Measurements from ENCODE around the gene ARID4A.
"Not testable (repeated sequence)": the region's sequence is repeated elsewhere in the genome, so short reads cannot be mapped to it uniquely, and the experiment has no call there.

The ARID4A gene

GRCh38 chr14:58298477-58299400 is at the start of gene ARID4A:
TSS of gene ARID4A (plus strand) at chr14:58298555. CDS start at chr14:58299855, 1,300 bp downstream.
- DNase-seq (ENCODE audit: low read depth), result peak; percentile 78

GRCh38 chr14:58249611-58250010 is 48.7 kb upstream of the ARID4A start:
- DNase-seq (ENCODE audit: low read depth), result no peak

DNA sequence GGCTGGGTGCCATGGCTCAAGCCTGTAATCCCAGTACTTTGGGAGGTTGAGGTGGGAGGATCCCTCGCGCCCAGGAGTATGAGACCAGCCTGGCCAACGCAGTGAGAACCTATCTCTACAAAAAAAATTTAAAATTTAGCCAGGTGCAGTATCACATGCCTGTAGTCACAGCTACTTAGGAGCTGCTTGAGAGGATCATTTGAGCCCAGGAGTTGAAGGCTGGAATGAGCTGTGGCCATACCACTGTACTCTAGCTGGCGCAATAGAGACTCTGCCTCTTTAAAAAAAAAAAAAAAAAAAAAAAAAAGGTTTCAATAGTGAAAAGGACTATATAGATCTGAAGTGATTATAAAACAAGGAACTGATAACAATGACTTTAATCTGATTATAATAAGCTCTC is 40.2 kb upstream of the ARID4A start:
- no peak for DNase-seq (ENCODE audit: low read depth)

DNA sequence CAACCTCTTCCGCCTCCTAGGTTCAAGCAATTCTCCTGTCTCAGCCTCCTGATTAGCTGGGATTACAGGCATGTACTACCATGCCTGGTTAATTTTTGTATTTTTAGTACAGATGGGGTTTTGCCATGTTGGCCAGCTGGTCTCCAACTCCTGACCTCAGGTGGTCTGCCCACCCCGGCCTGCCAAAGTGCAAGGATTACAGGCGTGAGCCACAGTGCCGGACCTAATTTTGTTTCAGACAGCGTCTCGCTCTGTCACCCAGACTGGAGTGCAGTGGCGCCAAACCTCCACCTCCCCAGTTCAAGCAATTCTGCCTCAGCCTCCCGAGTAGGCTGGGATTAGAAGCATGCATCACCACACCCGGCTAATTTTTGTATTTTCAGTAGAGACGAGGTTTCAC is 36.4 kb upstream of the ARID4A start:
- DNase-seq (ENCODE audit: low read depth), result not testable (repeated sequence)

GRCh38 chr14:58265401-58265800 is 33.0 kb upstream of the ARID4A start:
- DNase-seq (ENCODE audit: low read depth), result no peak

- DNase-seq (ENCODE audit: low read depth), result no peak
Measured at GRCh38 chr14:58270628-58271027, 27.7 kb upstream of the ARID4A start.

DNA sequence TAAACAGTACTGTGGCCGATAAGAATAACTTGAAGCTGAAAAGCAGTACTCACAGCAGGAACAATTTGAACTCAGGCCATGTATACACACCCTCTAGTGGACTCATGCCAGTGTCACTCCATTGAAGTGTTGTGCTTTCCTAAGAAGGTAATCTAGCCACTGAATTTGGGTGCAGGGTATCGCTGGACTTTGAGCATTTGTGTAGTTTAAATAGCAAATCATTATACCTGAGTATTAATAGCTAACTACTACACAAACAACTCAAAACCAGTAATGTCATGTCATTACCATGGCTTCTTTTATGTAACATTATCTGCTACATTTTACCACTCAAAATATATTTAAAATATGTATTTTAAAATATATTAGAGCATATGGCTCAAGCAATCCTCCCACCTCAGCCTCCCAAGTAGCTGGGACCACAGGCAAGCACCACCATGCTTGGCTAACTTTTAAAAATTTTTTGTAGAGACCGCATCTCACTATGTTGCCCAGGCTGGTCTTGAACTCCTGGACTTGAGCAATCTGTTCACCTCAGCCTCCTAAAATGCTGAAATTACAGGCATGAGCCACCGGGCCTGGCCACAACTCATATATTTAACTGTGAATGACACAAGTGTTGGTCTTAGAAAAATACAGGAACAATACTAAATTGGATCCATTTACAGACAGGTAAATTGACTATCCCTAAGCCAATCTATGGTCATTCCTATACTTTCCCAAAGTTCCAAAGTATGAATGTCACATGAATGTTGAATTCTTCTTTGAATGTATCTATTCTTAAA is 25.6 kb upstream of the ARID4A start:
- DNase-seq (ENCODE audit: low read depth), result no peak

DNA sequence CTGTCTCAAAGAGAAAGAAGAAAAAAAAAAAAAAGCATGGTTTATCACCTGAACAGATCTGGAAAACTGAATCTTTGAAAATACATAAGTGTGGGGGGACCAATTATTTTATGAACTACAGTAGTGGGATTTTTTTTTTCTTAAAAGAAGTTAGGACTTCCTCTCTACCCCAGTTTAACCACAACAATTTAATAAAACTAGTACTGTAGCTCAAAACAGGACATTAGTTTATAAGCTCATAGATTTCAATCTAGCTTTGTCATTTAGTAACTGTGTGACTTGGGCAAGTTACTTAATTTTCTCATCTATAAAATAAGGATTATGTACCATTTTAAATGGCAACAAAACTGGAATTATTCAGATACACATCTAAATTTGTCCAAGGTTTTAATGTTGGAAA is 23.5 kb upstream of the ARID4A start:
- DNase-seq (ENCODE audit: low read depth), result no peak

DNA sequence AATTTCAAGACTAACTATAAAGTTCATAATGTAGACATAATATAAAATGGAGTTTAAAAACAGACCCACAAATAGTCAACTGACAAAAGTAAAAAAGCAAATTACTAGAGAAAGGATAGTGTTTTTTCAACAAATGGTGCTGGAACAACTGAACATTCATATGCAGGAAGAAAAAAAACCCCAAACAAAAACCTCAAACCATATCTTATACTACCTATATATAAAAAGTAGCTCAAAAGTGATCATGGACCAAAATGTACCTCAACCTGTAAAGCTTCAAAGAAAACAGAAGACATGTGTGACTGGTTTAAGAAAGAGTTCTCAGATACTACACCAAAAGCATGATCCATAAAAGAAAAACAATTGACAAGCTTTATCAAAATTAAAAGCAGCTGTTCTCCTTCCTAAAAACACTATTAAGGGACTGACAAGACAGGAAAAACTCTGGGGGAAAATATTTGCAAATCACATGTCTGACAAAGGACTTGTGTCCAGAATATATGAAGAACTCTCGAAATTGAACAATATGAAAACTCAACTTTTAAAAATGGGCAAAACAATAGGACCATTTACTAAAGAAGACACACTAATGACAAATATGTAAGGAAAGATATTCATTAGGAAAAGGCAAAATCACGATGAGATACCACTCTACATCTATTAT is 22.7 kb upstream of the ARID4A start:
- DNase-seq (ENCODE audit: low read depth), result no peak

GRCh38 chr14:58276208-58276607 is 22.1 kb upstream of the ARID4A start:
- DNase-seq (ENCODE audit: low read depth), result no peak

GRCh38 chr14:58278177-58278576 is 20.2 kb upstream of the ARID4A start:
- DNase-seq (ENCODE audit: low read depth), result no peak

GRCh38 chr14:58280954-58281787 is 17.2 kb upstream of the ARID4A start:
- DNase-seq (ENCODE audit: low read depth), result no peak

DNA sequence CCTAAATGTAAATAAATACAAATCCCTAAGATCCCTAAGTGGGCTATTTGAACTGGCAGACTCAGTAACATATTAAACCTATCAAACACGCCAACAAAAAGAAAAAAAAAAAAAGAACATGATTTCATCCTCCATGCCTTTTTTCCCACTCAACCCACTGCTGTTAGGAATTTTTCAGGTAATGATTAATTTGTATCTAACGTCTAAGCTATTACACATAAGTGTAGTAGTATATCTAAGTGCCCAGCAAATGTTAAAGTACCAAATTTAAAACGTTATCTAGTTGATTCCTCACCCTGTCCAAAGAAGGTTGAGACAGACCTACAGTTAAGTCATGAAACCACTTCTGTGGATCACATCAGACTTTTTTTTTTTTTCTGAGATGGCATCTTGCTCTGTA is 16.4 kb upstream of the ARID4A start:
- no peak for DNase-seq (ENCODE audit: low read depth)

GRCh38 chr14:58282925-58283593 is 15.3 kb upstream of the ARID4A start:
- DNase-seq (ENCODE audit: low read depth), result no peak

- DNase-seq (ENCODE audit: low read depth), result no peak
Measured at GRCh38 chr14:58283730-58284129, 14.6 kb upstream of the ARID4A start.

GRCh38 chr14:58285132-58285531 is 13.2 kb upstream of the ARID4A start:
- DNase-seq (ENCODE audit: low read depth), result no peak

DNA sequence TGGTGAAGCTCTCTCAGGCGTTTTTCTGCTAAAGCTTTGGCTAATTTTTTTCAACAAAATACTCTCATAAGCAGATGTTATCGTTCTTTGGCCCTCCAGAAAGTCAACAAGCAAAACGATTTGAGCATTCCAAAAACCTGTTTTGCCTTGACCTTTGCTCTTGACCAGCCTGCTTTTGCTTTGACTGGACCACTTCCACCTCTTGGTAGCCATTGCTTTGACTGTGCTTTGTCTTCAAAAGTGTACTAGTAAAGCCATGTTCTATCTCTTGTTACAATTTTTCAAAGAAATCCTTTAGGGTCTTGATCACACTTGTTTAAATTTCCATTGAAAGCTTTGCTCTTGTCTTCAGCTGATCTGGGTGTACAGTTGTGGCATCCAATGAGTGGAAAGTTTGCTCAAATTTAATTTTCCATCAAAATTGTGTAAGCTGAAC is 10.7 kb upstream of the ARID4A start:
- no peak for DNase-seq (ENCODE audit: low read depth)

DNA sequence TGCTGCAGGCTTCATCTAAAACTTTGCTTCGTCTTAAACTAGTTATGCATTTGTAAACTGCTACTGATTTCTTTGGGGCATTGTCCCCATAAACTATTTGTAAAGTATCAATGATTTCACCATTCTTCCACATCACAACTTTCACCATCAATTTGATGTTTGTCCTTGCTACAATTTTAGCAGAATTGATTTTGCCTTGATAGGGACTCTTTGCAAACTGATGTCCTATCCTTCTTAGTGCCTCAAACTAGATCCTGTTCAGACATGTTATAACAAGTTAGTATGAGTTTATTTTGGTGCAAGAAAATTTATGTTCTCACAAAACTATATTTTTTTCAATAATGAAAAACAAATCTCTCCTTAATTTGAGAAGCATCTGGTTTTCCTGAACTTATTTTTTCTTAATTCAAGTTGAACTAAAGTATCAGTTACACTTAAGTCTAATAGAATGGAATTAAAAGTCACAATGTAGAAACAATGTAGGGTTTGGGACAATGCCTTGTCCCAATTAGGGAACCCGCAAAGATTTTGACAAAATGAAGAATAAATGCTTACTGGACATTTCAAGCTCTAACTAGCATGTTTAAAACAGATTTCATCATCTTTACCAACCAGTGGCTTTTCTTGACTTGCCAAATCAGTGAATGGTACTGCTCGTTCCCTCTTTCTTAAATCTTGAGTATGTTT is 10.1 kb upstream of the ARID4A start:
- no peak for DNase-seq (ENCODE audit: low read depth)

GRCh38 chr14:58291646-58292045 is 6.7 kb upstream of the ARID4A start:
- DNase-seq (ENCODE audit: low read depth), result no peak

- DNase-seq (ENCODE audit: low read depth), result no peak
Measured at GRCh38 chr14:58292187-58292586, 6.2 kb upstream of the ARID4A start.

Data from activated T-cell treated with anti-CD3 and anti-CD28 coated beads for 24 hours (primary cell).